Ascending aorta (tissue), 2 donors: ENCODE measurements around the gene ALX4. TPM values are rescaled to one million over a fixed set of nuclear protein-coding genes. Genes with fewer than 3 reads are reported as not detected.

Source experiments
- DNase-seq, 2 donors: peaks; one replicate each; pipeline ENCODE4 v3.0.0-alpha.2; 2019; ENCODE audit warnings: low spot score in 2 of 2
- H3K27ac ChIP-seq, 2 donors: fragments of 200-600 bp; sonication (generic); one replicate each; pipeline ENCODE4 v1.5.1; 2016 to 2017; ENCODE audit warnings: mild to moderate bottlenecking in 1 of 2
- H3K27me3 ChIP-seq: fragments of 200-600 bp; sonication (generic); one replicate; pipeline ENCODE4 v1.5.1; 2017
- H3K36me3 ChIP-seq, 2 donors: fragments of 200-600 bp; sonication (generic); one replicate each; pipeline ENCODE4 v1.5.1; 2016
- H3K4me1 ChIP-seq, 2 donors: fragments of 200-600 bp; sonication (generic); one replicate each; pipeline ENCODE4 v1.5.1; 2016 to 2017; ENCODE audit warnings: mild to moderate bottlenecking in 1 of 2
- H3K4me3 ChIP-seq, 2 donors: fragments of 200-600 bp; sonication (generic); one replicate each; pipeline ENCODE4 v1.5.1; 2016 to 2017; ENCODE audit warnings: mild to moderate bottlenecking in 1 of 2
- H3K9me3 ChIP-seq, 2 donors: fragments of 200-600 bp; sonication (generic); one replicate each; pipeline ENCODE4 v1.5.1; 2016
- CTCF ChIP-seq, 3 experiments: fragments of 200-600 bp in 2 of 3; fragments of 450-650 bp in 1 of 3; sonication (generic) in 2 of 3; IDR thresholded peaks; one replicate each; pipeline ENCODE4 v1.5.1; 2016 to 2019; ENCODE audit warnings: antibody characterized with exemption in 3 of 3, mild to moderate bottlenecking in 1 of 3, moderate library complexity in 1 of 3
- intact Hi-C: fragments of 100-400 bp; cut with DNase I; formaldehyde crosslinking; loops from one replicate; pipeline ENCODE4 v1.15.1; 2023
- total RNA-seq: library from RNA; depleted of rRNA; stranded (reverse); fragments of >200 nt; gene quantifications from one replicate; pipeline ENCODE4 v1.1.0, GENCODE V29; 2016

Gene ALX4
- total RNA-seq, 1 donor from 2014 or later: not detected

DNA sequence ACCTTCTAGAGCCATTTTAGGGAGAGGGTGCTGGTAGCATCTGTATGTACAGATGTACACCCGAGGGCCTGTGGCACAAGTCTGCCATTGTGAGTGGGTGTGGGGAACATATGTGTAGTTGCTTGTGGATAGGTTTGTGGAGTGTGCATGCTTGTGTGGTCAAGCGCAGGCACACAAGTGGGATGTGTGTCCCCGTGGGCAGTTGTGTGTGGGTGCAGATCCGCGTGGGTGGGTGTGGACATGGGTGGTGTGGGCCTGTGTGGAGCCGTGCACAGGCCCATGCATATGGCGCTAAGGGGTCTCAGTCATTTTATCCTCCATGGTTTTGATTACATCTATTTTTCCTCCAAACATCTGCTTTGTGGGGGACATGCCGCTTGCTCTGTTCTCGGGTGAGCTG is 28.8 kb downstream of the ALX4 start:
- intact Hi-C loops: no loop called here
- Histone ChIP-seq H3K27me3 (no peaks in the 10 kb centered on the region), H3K4me3 (no peak overlapping the region), H3K36me3 (no peaks in the 10 kb centered on the region), H3K4me1 (no peaks in the 10 kb centered on the region), H3K27ac (no peak overlapping the region), H3K9me3 (no peaks in the 10 kb centered on the region)
- TF ChIP-seq CTCF (IDR thresholded peaks at IDR 0.05): no peak
- DNase-seq: no peak

DNA sequence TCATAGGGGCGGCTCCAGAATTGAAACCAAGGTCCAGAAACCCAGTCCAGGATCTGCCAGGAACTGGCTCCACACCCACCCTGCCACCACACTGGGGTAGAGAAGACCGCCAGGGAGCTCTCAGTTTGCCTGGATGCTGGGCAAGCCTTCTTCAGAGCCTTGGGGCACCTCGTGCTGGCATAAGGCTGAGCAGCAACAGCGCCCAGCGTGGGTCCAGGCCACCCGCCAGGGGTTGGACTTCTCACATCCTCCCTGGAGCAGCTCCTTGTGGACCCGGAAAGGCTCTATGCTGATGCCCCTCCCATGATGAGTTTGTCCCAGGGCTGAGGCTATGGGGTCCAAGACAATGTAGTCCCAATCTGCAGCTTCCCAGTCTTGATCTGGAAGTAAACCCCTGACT is 29.7 kb downstream of the ALX4 start:
- H3K27me3 ChIP-seq: no peaks in the 10 kb centered on the region
- H3K36me3 ChIP-seq: no peaks in the 10 kb centered on the region
- no peak overlapping the region for H3K4me3 ChIP-seq
- H3K4me1 ChIP-seq: no peaks in the 10 kb centered on the region
- DNase-seq: no peak
- H3K27ac ChIP-seq: no peak overlapping the region
- no peaks in the 10 kb centered on the region for H3K9me3 ChIP-seq
- no peak for TF ChIP-seq CTCF (IDR thresholded peaks at IDR 0.05)
- intact Hi-C loops: no loop called here

DNA sequence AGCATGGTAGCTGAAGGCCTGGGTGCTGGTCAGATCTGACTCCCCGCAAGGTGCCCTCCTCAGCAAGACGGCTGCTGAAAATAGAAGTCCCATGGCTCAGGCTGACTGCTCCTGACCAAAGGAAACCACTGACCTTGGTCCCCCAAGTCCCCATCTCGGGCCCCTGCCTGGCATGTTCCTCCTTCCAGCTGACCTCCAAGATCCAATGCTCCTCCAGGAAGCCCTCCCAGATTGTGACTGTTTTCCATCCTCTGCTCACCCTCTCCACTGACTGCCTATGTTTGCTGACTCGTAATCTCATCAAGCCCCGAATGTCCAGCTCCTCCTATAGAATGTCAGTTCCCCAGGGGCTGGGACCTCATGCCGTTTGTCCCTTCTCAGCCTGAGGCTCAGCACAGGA is 30.5 kb downstream of the ALX4 start:
- H3K9me3 ChIP-seq: no peaks in the 10 kb centered on the region
- intact Hi-C loops: no loop called here

GRCh38 chr11:44277196-44278090 is 32.5 kb downstream of the ALX4 start:
- intact Hi-C loops: no loop called here
- no peak for DNase-seq
- H3K4me3 ChIP-seq: no peak overlapping the region
- TF ChIP-seq CTCF (IDR thresholded peaks at IDR 0.05): no peak
- H3K4me1 ChIP-seq: no peaks in the 10 kb centered on the region
- no peaks in the 10 kb centered on the region for H3K9me3 ChIP-seq
- H3K27me3 ChIP-seq: no peaks in the 10 kb centered on the region
- H3K27ac ChIP-seq: no peak overlapping the region
- no peaks in the 10 kb centered on the region for H3K36me3 ChIP-seq

More for the DNA sequence above, 30.5 kb downstream of the ALX4 start:
- Histone ChIP-seq H3K36me3 (no peaks in the 10 kb centered on the region), H3K4me3 (no peak overlapping the region), H3K4me1 (no peaks in the 10 kb centered on the region), H3K27me3 (no peaks in the 10 kb centered on the region), H3K27ac (no peak overlapping the region)
- no peak for DNase-seq
- TF ChIP-seq CTCF (IDR thresholded peaks at IDR 0.05): no peak

DNA sequence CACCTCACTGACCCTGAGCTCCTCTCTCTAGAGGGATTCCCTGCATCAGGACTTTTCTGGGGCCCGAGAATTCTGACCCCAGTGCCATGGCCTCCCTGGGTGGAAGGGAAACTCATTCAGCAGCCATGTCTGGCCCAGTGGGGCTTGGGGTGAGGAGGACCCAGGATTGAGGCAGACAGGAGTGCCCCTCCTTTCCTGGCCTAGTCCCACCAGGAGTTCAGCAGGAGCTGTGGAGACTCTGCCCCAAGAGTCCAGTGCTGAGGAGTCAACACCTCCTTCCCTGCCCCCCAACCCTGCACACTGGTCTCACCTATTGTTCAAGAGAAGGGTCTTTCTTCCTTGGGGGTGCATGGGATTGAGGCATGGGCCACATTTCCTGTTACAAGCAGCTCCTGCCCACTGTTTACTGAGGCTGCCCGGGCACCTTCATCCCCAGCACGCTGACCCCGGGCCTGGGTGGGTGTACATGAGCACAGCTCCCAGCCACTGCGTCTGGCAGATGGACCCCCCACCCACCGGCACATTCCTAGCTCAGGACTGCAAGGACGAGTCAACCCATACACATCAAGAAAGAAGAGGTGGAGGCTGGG is 33.9 kb downstream of the ALX4 start:
- H3K27me3 ChIP-seq: no peaks in the 10 kb centered on the region
- no peak for TF ChIP-seq CTCF (IDR thresholded peaks at IDR 0.05)
- H3K4me3 ChIP-seq: no peak overlapping the region
- no peak overlapping the region for H3K27ac ChIP-seq
- intact Hi-C loops: no loop called here
- no peaks in the 10 kb centered on the region for H3K36me3 ChIP-seq
- H3K4me1 ChIP-seq: no peaks in the 10 kb centered on the region
- H3K9me3 ChIP-seq: no peaks in the 10 kb centered on the region
- DNase-seq: no peak
